ENCODE data around the gene KRT79. TPM values are rescaled to one million over a fixed set of nuclear protein-coding genes. Genes with fewer than 3 reads are reported as not detected.

Gene KRT79
- total RNA-seq, 1 donor, result not detected

DNA sequence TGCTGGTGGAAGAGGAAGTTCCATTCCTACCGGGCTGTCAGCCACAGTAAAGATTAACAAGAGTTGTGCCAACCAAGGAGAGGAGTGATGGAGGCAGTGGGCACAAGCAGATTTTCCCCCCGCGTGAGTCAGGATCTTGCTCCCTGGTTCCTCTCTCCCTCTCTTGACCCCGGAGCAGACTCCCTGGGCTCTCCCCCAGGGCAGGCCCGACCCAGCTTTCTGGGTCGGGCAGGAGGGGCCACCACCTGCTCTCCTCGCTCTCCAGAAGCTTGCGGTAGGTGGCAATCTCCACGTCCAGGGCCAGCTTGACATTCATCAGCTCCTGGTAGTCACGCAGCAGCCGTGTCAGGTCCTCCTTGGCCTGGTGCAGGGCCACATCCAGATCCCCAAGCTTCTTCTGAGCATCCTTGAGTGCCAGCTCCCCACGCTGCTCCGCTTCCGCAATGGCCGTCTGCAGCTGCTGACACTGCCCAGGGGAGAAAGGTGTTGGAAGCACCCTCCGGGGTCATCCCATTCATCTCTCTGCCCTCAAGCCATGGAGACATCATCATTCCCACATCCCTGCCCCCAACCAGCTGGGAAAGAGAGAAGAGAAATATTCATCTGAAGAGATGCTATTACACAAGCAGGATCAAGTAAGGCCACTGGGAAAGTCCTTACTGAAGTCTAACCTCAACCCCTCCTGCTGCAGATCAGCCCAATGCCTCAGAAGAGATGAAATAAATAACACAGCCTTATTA is 11.2 kb downstream of the KRT79 start:
- no peak for DNase-seq (ENCODE audit: low read depth)
- H3K4me3 ChIP-seq (ENCODE audit: low read depth, low read length), result no peak overlapping the region
- no peak for TF ChIP-seq CTCF (IDR thresholded peaks at IDR 0.05; ENCODE audit: insufficient read depth, low read depth, low read length)

- TF ChIP-seq CTCF (IDR thresholded peaks at IDR 0.05; ENCODE audit: insufficient read depth, low read depth, low read length), result no peak
- DNase-seq (ENCODE audit: low read depth), result no peak
- H3K4me3 ChIP-seq (ENCODE audit: low read depth, low read length), result no peak overlapping the region
Observed at GRCh38 chr12:52821826-52822660, 12.1 kb downstream of the KRT79 start.

DNA sequence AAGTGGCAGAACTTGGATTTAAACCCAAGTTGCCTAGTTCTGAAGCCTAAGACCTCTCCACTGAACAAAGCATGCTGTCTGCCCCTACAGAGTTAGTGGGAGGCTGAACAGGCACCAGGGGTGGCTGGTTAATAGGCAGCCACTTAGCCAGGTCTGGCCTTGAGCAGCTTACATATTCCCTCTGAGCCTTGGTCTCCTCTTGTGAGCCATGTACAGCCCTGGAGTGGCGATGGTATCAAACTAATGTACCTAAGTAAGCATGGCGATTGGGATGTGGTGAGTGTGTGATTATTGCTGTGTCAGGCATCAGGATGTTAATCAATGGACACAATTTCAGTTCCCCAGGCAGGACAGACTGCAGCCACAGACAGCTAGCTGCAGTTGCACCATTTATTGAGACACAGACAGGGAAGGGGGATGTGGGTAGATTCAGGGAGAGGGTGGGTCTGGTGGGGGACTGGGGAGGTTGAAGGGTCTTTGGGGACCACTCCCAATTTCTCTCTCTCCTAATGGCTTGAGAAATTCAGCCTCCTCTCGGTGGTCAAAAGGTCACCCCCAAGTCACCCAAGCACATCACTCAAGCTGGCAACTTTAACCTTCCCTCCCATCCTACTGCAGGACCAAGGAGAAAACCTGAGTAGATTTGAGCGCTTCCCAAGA is 12.9 kb downstream of the KRT79 start:
- no peak overlapping the region for H3K4me3 ChIP-seq (ENCODE audit: low read depth, low read length)
- TF ChIP-seq CTCF (IDR thresholded peaks at IDR 0.05; ENCODE audit: insufficient read depth, low read depth, low read length), result no peak
- DNase-seq (ENCODE audit: low read depth), result no peak

DNA sequence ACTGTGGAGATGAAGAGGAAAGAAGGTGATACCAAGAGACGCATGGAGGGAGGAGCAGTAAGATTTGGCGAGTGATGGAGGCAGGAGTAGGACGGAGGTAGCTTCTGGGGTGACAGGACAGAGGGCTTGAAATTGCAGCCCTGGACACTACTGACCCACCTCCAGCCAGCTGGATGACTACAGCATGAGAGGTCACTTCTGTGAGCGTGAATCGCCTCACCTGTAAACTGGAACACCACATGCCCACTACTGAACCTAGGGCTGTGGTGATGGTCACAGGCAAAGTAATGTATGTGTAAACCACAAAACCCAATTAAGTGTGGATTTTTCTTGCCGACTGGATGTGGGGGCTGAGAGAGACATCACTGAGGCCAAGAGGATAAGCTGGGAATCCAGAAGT is 13.6 kb downstream of the KRT79 start:
- H3K4me3 ChIP-seq (ENCODE audit: low read depth, low read length), result no peak overlapping the region
- no peak for TF ChIP-seq CTCF (IDR thresholded peaks at IDR 0.05; ENCODE audit: insufficient read depth, low read depth, low read length)
- no peak for DNase-seq (ENCODE audit: low read depth)

DNA sequence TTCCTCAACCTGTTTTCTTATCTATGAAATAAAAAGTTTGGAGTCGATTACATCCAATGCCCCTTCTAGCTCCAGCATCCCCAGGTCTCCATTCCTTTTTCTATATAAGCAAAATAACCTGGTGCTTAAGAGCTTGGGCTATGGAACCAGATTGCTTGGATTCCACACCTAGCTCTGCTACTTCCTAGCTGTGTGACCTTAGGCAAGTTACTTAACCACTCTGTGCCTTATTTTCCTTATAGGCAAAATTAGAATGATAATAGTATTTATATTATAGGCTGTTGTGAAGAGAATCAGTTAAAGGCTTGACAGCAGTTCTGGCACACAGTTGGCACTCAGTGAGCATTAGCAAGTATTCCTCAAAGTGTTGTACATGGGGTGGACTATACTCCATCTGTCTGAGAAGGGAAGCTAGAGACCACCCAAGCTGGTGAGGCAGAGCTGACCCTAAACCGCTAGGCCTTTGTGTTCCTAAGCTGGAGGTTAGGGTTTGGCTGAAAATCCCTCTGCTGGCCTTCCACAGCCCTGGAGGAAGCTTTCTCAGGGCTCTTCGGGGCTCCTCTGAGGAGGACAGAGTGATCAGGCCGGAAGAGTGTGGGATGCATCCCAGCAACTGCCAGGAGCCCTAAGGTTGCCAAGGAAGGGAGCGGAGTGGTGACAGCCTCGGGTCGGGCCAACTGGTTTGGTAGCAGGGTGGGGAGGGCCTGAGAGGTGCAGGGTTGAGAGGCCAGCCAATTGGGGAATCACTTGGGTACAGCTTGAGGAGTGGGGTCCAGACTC is 14.2 kb downstream of the KRT79 start:
- no peak for DNase-seq (ENCODE audit: low read depth)
- H3K4me3 ChIP-seq (ENCODE audit: low read depth, low read length), result no peak overlapping the region
- no peak for TF ChIP-seq CTCF (IDR thresholded peaks at IDR 0.05; ENCODE audit: insufficient read depth, low read depth, low read length)

DNA sequence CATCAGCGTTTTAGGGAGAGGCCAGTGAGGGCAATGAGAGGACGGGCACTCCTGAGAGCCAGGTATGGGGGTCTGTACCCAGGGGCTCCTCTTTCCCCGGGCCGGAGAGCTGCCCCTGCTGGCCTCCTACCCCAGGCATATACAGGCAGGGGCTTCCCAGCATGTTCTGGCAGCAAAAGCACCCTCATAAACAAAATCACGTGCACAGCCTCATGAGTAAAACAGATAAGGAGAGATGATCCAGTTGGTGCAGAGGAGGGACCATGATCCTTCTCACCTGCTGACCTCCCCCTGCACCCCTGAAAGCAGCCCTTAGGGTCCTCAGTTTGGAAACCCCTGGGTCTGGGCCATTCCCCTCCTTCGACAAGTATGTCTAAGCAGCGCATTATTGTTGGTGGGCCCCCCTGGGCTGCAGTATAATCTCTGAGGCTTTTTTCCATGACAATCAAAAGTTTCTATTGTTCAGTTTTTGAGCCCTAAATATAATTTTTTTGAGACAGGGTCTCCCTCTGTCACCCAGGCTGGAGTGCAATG is 15.2 kb downstream of the KRT79 start:
- no peak overlapping the region for H3K4me3 ChIP-seq (ENCODE audit: low read depth, low read length)
- no peak for TF ChIP-seq CTCF (IDR thresholded peaks at IDR 0.05; ENCODE audit: insufficient read depth, low read depth, low read length)
- no peak for DNase-seq (ENCODE audit: low read depth)

Data from fibroblast of villous mesenchyme (primary cell).